ENCODE measurements around the gene OCIAD1.
"Not testable (repeated sequence)": the region's sequence is repeated elsewhere in the genome, so short reads cannot be mapped to it uniquely, and the experiment has no call there.

Gene OCIAD1

DNA sequence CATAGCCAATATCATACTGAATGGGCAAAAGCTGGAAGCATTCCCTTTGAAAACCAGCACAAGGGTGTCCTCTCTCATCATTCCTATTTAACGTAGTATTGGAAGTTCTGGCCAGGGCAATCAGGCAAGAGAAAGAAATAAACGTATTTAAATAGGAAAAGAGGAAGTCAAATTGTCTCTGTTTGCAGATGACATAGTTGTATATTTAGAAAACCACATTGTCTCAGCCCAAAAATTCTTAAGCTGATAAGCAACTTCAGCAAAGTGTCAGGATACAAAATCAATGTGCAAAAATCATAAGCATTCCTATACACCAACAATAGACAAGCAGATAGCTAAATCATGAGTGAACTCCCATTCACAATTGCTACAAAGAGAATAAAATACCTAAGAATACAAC lies 9.5 kb upstream of the OCIAD1 start:
- not testable (repeated sequence) for DNase-seq

DNA sequence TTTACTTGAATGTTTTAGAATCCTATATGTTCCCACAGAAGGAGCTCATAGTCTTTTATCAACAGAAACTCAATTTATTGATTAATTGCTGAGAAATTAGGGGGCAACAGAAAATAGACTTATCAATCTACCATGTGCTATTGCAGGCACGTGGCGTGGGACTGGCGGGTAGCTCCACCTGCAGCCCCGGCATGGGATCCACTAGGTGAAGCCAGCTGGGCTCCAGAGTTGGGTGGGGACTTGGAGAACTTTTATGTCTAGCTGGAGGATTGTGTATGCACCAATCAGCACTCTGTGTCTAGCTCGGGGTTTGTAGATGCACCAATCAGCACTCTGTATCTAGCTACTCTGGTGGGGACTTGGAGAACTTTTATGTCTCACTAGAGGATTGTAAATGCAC lies 3.3 kb upstream of the OCIAD1 start:
- no peak for DNase-seq

- peak; percentile 50 for DNase-seq
These were observed 693 bp downstream of the OCIAD1 start for GRCh38 chr4:48831532-48832030.

DNA sequence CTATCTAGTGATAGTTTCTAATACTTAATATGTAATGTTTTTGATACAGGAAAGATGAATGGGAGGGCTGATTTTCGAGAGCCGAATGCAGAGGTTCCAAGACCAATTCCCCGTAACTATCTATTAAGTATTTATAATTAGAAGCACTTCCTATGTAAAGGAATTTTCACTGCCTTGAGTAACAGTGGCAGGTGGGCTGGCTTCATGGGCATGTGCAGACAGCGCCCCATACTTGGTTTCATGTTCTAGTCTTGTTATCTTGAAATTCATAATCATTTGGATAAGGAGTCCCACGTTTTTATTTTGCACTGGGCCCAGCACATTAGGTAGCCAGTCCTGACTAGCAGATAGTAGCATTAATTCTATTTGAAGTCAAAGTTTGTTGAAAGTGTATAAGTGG lies 1.7 kb downstream of the OCIAD1 start:
- DNase-seq, result no peak

GRCh38 chr4:48836658-48837057 lies 5.8 kb downstream of the OCIAD1 start:
- DNase-seq, result no peak

DNA sequence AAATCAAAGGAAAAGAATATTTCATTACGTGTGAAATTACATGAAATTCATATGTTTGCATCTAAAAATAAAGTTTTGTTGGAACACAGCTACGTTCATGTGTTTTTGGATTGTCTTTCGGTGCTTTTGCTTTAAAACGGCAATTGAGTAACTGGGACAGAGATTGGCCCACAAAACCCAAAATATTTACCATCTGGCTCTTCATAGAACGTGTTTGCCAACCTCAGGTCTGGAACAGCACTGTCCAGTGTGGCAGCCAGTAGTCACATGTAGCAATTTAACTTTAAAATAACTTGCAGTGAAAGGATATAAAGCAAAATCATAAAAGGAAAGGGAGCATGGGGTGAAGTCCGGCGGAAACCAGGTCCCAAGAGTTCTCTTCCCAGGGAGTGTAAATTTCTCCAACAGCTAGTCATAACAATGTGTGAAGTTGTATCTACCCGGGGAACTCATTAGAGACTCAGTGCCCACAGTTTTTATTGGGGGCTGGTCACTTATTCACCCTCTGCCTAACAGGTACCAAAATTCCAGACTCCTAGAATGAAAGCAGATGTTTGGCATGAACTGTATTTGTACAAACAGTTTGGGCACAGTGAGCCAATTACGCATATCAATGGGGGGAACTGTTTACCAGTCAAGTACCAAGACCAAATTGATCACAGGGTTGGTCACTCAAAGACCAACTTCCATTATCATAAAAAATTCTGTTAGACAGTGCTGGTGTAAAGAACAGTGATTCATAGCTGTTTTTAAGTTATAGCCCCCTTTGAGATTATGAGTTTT lies 10.3 kb downstream of the OCIAD1 start:
- no peak for DNase-seq

DNA sequence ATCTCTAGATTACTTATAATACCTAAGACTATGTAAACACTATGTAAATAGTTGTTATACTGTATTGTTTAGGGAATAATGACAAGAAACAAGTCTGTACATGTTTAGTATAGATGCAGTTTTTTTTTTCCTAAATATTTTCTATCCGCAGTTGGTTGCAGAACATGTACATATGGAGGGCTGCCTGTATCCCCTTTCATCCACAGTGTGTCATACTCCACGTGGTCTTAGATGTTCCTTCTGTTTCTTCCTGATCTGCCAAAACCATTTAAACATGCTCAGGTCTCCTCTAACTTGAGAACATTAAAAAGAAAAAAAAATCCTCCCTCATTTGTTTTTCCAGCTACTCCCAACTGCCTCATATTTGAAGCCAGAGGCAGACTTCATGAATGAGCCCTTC lies 14.0 kb downstream of the OCIAD1 start:
- peak; percentile 60 for DNase-seq

DNA sequence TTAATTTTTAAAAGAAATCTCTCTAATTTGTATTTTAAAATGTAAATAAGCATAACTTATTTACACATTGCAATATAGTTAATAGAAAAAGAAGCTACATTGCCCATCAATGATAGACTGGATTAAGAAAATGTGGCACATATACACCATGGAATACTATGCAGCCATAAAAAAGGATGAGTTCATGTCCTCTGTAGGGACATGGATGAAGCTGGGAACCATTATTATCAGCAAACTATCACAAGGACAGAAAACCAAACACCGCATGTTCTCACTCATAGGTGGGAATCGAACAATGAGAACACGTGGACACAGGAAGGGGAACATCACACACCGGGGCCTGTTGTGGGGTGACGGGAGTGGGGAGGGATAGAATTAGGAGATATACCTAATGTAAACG lies 17.9 kb downstream of the OCIAD1 start:
- not testable (repeated sequence) for DNase-seq

GRCh38 chr4:48851651-48852050 lies 20.8 kb downstream of the OCIAD1 start:
- no peak for DNase-seq

- no peak for DNase-seq
These were observed 22.9 kb downstream of the OCIAD1 start for GRCh38 chr4:48853604-48854394.

DNA sequence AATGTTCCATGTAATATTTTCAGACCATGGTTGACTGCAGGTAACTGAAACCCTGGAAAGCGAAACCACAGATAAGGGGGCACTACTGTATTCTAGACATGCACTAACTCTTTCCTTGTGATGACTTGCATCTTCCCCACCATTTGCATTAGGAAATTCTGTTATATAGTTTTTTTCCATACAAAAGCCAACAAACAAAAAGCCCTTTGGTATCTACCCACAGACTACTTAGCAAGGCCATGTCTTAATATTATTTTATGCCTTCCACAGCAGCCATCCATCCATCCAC lies 23.5 kb downstream of the OCIAD1 start:
- DNase-seq, result no peak

DNA sequence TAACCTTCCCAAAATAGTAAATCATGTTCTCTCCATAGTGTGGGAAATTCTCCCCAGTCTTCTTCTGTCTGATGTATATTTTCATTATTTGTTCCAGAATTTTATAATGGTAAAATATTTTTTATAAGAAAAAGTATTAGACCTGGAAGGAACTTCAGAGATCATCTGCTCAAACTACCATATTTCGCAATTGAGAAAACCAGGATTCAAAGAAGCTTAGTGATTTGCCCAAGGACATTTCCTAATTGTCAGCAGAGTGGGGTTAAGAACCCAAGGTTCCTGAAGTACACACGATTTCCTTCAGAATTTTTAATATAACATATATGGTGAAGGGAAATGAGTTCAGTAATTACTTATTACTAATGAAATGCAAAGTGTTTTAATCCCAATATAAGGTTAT lies 24.1 kb downstream of the OCIAD1 start:
- DNase-seq, result no peak

- no peak for DNase-seq
These were observed 27.2 kb downstream of the OCIAD1 start for GRCh38 chr4:48858130-48858529.

- no peak for DNase-seq
These were observed 31.1 kb downstream of the OCIAD1 start for GRCh38 chr4:48862038-48862437.

DNA sequence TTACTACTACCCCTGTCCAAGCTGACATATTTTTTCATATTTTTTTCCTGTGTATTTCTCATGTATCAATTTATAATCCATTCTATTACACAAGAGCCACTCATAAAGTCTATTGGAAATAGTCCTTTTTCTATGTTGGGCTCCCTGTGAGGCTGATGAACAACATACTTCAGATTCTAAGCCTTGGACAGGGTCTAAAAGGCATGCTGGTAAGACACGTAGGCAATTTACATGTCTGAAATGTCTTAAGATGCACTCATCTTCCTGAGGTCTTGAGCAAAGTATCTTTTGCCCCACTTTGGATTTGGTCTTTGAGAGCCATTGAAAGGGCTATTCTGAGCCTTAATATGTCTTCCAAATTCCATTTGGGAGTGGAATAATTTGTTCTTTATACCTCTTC lies 31.8 kb downstream of the OCIAD1 start:
- DNase-seq, result no peak

DNA sequence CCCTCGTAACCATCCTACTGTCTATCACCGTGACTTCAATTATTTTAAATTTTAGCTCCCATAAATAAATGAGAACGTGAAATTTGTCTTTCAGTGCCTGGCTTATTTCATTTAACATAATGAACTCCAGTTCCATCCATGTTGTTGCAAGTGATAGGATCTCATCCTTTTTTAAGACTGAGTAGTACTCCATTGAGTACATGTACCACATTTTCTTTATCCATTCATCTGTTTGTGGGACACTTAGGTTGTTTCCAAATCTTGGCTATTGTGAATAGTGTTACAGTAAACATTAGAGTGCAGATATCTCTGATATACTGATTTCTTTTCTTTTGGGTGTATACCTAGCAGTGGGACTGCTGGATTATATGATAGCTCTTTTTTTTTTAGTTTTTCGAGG lies 32.8 kb downstream of the OCIAD1 start:
- DNase-seq, result no peak

DNA sequence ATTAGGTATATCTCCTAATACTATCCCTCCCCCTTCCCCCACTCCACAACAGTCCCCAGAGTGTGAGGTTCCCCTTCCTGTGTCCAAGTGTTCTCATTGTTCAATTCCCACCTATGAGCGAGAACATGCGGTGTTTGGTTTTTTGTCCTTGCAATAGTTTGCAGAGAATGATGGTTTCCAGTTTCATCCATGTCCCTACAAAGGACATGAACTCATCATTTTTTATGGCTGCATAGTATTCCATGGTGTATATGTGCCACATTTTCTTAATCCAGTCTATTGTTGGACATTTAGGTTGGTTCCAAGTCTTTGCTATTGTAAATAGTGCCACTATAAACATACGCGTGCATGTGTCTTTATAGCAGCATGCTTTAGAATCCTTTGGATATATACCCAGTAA lies 33.8 kb downstream of the OCIAD1 start:
- DNase-seq, result not testable (repeated sequence)

DNA sequence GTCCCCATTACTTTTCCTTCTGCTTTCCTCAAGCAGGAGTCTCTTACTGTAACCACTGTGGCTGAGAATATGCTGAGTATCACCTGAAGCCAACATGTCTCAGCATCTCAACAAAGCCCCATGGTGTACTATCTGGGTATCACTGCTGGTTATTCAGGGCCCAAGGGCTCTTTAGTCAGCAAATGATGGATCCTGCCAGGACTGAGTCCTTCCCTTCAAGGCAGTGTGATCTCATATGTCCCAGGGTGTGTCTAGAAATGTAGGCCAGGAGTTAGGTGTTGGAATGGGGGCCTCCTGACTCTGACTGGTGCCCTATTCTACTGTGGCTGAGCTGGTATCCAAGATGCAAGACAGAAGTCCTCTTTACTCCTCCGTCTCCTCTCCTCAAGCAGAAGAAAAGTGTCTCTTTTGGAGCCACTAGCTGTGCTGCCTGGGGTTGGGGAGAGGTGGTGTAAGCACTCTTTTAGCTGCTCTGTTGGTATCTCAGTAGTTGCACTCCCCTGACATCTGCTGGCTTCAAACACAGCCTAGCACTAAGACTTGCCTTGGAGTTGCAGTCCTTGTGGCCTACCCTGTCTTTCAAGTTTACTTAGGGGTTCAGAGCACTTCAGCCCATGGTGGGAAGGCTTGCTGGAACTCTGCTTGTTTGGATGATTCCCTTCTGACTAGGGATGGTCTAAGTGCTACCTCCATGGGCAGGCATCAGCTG lies 47.1 kb downstream of the OCIAD1 start:
- peak; percentile 37 for DNase-seq

GRCh38 chr4:48879561-48880442 lies 48.9 kb downstream of the OCIAD1 start:
- DNase-seq, result no peak

DNA sequence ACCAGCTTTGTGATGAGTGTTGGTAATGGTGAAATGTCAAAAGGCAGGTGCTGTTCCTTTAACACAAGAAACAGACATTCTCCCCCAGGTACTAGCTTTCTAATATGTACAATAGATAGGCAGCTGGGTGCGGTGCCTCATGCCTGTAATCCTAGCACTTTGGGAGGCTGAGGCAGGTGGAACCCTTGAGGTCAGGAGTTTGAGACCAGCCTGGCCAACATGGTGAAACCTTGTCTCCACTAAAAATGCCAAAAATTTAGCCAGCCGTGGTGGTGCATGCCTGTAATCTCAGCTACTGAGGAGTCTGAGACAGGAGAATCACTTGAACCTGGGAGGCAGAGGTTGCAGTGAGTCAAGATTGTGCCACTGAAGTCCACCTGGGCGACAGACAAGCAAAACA lies 50.8 kb downstream of the OCIAD1 start:
- not testable (repeated sequence) for DNase-seq

- not testable (repeated sequence) for DNase-seq
These were observed 58.9 kb downstream of the OCIAD1 start for GRCh38 chr4:48889750-48890149.

DNA sequence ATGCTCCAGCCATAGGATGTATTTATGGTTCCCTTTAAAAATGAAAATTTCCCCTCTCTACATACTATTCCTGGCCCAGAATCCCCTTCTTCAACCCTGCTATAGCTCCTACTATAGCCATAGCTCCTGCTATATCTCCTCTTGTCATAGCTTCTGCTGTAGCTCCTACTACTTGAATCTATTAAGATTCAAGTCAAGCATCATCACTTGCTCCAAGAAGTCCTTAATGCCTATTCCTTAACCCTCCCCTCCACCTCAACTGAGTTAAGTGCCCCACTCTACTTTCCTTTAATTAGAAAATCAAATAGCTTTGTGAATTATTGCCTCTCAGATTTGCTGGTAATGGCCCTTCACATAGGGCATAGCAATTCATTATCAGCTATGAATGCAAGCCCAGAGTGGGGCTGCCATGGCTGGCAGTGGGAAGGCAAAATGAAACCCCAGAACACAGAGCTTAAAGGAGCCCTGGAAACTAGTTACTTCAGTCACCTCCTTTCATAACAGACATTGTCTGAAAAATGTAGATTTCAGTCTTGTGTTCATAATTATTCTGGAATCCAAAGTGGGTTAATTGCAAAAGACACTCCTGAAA lies 60.2 kb downstream of the OCIAD1 start:
- no peak for DNase-seq
